Memory B cell (primary cell): ENCODE measurements around the gene DPY19L2.
"Not testable (repeated sequence)": the region's sequence is repeated elsewhere in the genome, so short reads cannot be mapped to it uniquely, and the experiment has no call there.

ENCODE experiments used
- ATAC-seq: fragments of 150-1000 bp; cut with Tn5 transposase; 2 replicates; pipeline ENCODE4 v1.10.0; 2021; ENCODE audit warnings: low read depth, mild to moderate bottlenecking, moderate library complexity
- DNase-seq, 2 donors: peaks; one replicate each; pipeline ENCODE4 v3.0.0; 2022; ENCODE audit warnings: low spot score in 2 of 2
- H3K27ac Mint-ChIP-seq: one replicate; pipeline ENCODE4 v1.8.0; 2022; ENCODE audit warnings: mild to moderate bottlenecking, moderate library complexity, mixed read lengths
- H3K27me3 Mint-ChIP-seq: one replicate; pipeline ENCODE4 v1.8.0; 2022; ENCODE audit warnings: mixed read lengths
- H3K36me3 Mint-ChIP-seq: one replicate; pipeline ENCODE4 v1.8.0; 2022; ENCODE audit warnings: mild to moderate bottlenecking, mixed read lengths
- H3K4me1 Mint-ChIP-seq: one replicate; pipeline ENCODE4 v1.8.0; 2022; ENCODE audit warnings: mixed read lengths
- H3K4me3 Mint-ChIP-seq: one replicate; pipeline ENCODE4 v1.8.0; 2022; ENCODE audit warnings: mild to moderate bottlenecking, moderate library complexity, mixed read lengths
- H3K9me3 Mint-ChIP-seq: one replicate; pipeline ENCODE4 v1.8.0; 2022; ENCODE audit warnings: mixed read lengths

The DPY19L2 gene

GRCh38 chr12:63624258-63624657, 44.0 kb downstream of the DPY19L2 start:
- H3K4me1 Mint-ChIP-seq, H3K27ac Mint-ChIP-seq, H3K27me3 Mint-ChIP-seq, ATAC-seq, H3K9me3 Mint-ChIP-seq, H3K36me3 Mint-ChIP-seq, DNase-seq, H3K4me3 Mint-ChIP-seq: not testable (repeated sequence)

- not testable (repeated sequence) for H3K27me3 Mint-ChIP-seq, H3K4me1 Mint-ChIP-seq, ATAC-seq, H3K9me3 Mint-ChIP-seq, H3K27ac Mint-ChIP-seq, DNase-seq, H3K4me3 Mint-ChIP-seq, H3K36me3 Mint-ChIP-seq
Measured at GRCh38 chr12:63615544-63615943, 52.7 kb downstream of the DPY19L2 start.

GRCh38 chr12:63611285-63611684, 57.0 kb downstream of the DPY19L2 start:
- not testable (repeated sequence) for ATAC-seq, H3K4me1 Mint-ChIP-seq, H3K4me3 Mint-ChIP-seq, H3K27me3 Mint-ChIP-seq, H3K36me3 Mint-ChIP-seq, DNase-seq, H3K9me3 Mint-ChIP-seq, H3K27ac Mint-ChIP-seq

- not testable (repeated sequence) for H3K27me3 Mint-ChIP-seq, H3K36me3 Mint-ChIP-seq, DNase-seq, ATAC-seq, H3K27ac Mint-ChIP-seq, H3K4me1 Mint-ChIP-seq, H3K4me3 Mint-ChIP-seq, H3K9me3 Mint-ChIP-seq
Measured at GRCh38 chr12:63609281-63609680, 59.0 kb downstream of the DPY19L2 start.

- H3K36me3 Mint-ChIP-seq, H3K27ac Mint-ChIP-seq, ATAC-seq, DNase-seq, H3K9me3 Mint-ChIP-seq, H3K4me1 Mint-ChIP-seq, H3K4me3 Mint-ChIP-seq, H3K27me3 Mint-ChIP-seq: not testable (repeated sequence)
Measured at GRCh38 chr12:63604985-63605384, 63.3 kb downstream of the DPY19L2 start.

GRCh38 chr12:63594828-63595227, 73.5 kb downstream of the DPY19L2 start:
- H3K4me3 Mint-ChIP-seq, ATAC-seq, DNase-seq, H3K36me3 Mint-ChIP-seq, H3K4me1 Mint-ChIP-seq, H3K27me3 Mint-ChIP-seq, H3K27ac Mint-ChIP-seq, H3K9me3 Mint-ChIP-seq: not testable (repeated sequence)

GRCh38 chr12:63584426-63584825, 83.9 kb downstream of the DPY19L2 start:
- H3K27me3 Mint-ChIP-seq, H3K27ac Mint-ChIP-seq, DNase-seq, ATAC-seq, H3K36me3 Mint-ChIP-seq, H3K9me3 Mint-ChIP-seq, H3K4me1 Mint-ChIP-seq, H3K4me3 Mint-ChIP-seq: not testable (repeated sequence)

- H3K36me3 Mint-ChIP-seq, H3K4me3 Mint-ChIP-seq, H3K4me1 Mint-ChIP-seq, H3K9me3 Mint-ChIP-seq, H3K27ac Mint-ChIP-seq, ATAC-seq, DNase-seq, H3K27me3 Mint-ChIP-seq: not testable (repeated sequence)
Measured at GRCh38 chr12:63583289-63583688, 85.0 kb downstream of the DPY19L2 start.

- ATAC-seq, H3K4me3 Mint-ChIP-seq, H3K27me3 Mint-ChIP-seq, H3K36me3 Mint-ChIP-seq, H3K4me1 Mint-ChIP-seq, H3K9me3 Mint-ChIP-seq, DNase-seq, H3K27ac Mint-ChIP-seq: not testable (repeated sequence)
Measured at GRCh38 chr12:63577631-63578030, 90.7 kb downstream of the DPY19L2 start.

GRCh38 chr12:63572038-63572437, 96.3 kb downstream of the DPY19L2 start:
- not testable (repeated sequence) for H3K27me3 Mint-ChIP-seq, H3K27ac Mint-ChIP-seq, H3K4me3 Mint-ChIP-seq, H3K9me3 Mint-ChIP-seq, DNase-seq, H3K36me3 Mint-ChIP-seq, H3K4me1 Mint-ChIP-seq, ATAC-seq

- H3K36me3 Mint-ChIP-seq, H3K4me3 Mint-ChIP-seq, H3K9me3 Mint-ChIP-seq, H3K4me1 Mint-ChIP-seq, H3K27me3 Mint-ChIP-seq, ATAC-seq, H3K27ac Mint-ChIP-seq, DNase-seq: not testable (repeated sequence)
Measured at GRCh38 chr12:63558445-63558844, 109.8 kb downstream of the DPY19L2 start.

- not testable (repeated sequence) for H3K4me1 Mint-ChIP-seq, H3K9me3 Mint-ChIP-seq, H3K4me3 Mint-ChIP-seq, ATAC-seq, DNase-seq, H3K27ac Mint-ChIP-seq, H3K27me3 Mint-ChIP-seq, H3K36me3 Mint-ChIP-seq
Measured at GRCh38 chr12:63551397-63551796, 116.9 kb downstream of the DPY19L2 start.

- not testable (repeated sequence) for DNase-seq, H3K27me3 Mint-ChIP-seq, ATAC-seq, H3K9me3 Mint-ChIP-seq, H3K36me3 Mint-ChIP-seq, H3K4me1 Mint-ChIP-seq, H3K27ac Mint-ChIP-seq, H3K4me3 Mint-ChIP-seq
Measured at GRCh38 chr12:63549034-63549433, 119.3 kb downstream of the DPY19L2 start.

- ATAC-seq, H3K4me1 Mint-ChIP-seq, H3K36me3 Mint-ChIP-seq, H3K9me3 Mint-ChIP-seq, H3K4me3 Mint-ChIP-seq, H3K27me3 Mint-ChIP-seq, H3K27ac Mint-ChIP-seq, DNase-seq: not testable (repeated sequence)
Measured at GRCh38 chr12:63545298-63545916, 122.9 kb downstream of the DPY19L2 start.

- H3K4me3 Mint-ChIP-seq, H3K27me3 Mint-ChIP-seq, ATAC-seq, H3K27ac Mint-ChIP-seq, H3K9me3 Mint-ChIP-seq, DNase-seq, H3K4me1 Mint-ChIP-seq, H3K36me3 Mint-ChIP-seq: not testable (repeated sequence)
Measured at GRCh38 chr12:63538656-63539055, 129.6 kb downstream of the DPY19L2 start.
